K562 (cell line): ENCODE measurements around the gene ZNF586. TPM values are rescaled to one million over a fixed set of nuclear protein-coding genes. Genes with fewer than 3 reads are reported as not detected.

Experiments
- CBFA2T2 ChIP-seq: fragments of 450-650 bp; conservative IDR thresholded peaks from 2 replicates; pipeline ENCODE4 v1.6.1; 2017; ENCODE audit warnings: mild to moderate bottlenecking
- EHMT2 ChIP-seq: fragments of 450-650 bp; IDR thresholded peaks from 2 replicates; pipeline ENCODE4 v1.6.1; 2018; ENCODE audit warnings: antibody characterized with exemption
- MTA3 ChIP-seq: fragments of 450-650 bp; formaldehyde crosslinking; IDR thresholded peaks from 2 replicates; pipeline ENCODE4 v1.6.1; 2017; ENCODE audit warnings: mild to moderate bottlenecking, borderline replicate concordance
- NCOR1 ChIP-seq: fragments of 450-650 bp; IDR thresholded peaks from 2 replicates; pipeline ENCODE4 v1.6.1; 2016; ENCODE audit warnings: mild to moderate bottlenecking, moderate library complexity
- PTRF ChIP-seq: fragments of 450-650 bp; IDR thresholded peaks from 2 replicates; pipeline ENCODE4 v1.6.1; 2016; ENCODE audit warnings: mild to moderate bottlenecking, missing genetic modification characterization, missing compliant biosample characterization
- RFX5 ChIP-seq: IDR thresholded peaks from 2 replicates; pipeline ENCODE4 v1.6.1; 2011; ENCODE audit warnings: low read depth, mild to moderate bottlenecking, improper control_type of control experiment, low read length
- RREB1 ChIP-seq: fragments of 250-450 bp; sonication (Bioruptor Pico); IDR thresholded peaks from 2 replicates; pipeline ENCODE4 v1.4.0; 2020
- SNRNP70 ChIP-seq: fragments of 200-400 bp; formaldehyde crosslinking; optimal IDR thresholded peaks from 2 replicates; pipeline ENCODE3; 2017; ENCODE audit warnings: low read depth, low read length
- SRF ChIP-seq, 2 experiments: fragments of 250-450, 450-650 bp in 1 of 2; sonication (Bioruptor Pico) in 1 of 2; sonication (generic) in 1 of 2; formaldehyde crosslinking; IDR thresholded peaks; 2 replicates each; pipeline versions ENCODE4 v1.5.0 to v1.5.1; 2020 to 2022; ENCODE audit warnings: mild to moderate bottlenecking in 1 of 2, missing genetic modification reagents in 1 of 2
- TBP ChIP-seq: optimal IDR thresholded peaks from 2 replicates; pipeline ENCODE3; 2011; ENCODE audit warnings: low read depth, low read length, improper control_type of control experiment
- ZBTB26 ChIP-seq: fragments of 450-650 bp; formaldehyde crosslinking; IDR thresholded peaks from 2 replicates; pipeline ENCODE4 v1.4.0; 2022; ENCODE audit warnings: missing genetic modification characterization
- ZC3H11A ChIP-seq: IDR thresholded peaks from 2 replicates; pipeline ENCODE4 v1.6.1; 2012; ENCODE audit warnings: low read depth, low read length, improper control_type of control experiment
- ZNF217 ChIP-seq: sonication (generic); formaldehyde crosslinking; IDR thresholded peaks from 2 replicates; pipeline ENCODE4 v1.8.0; 2022; ENCODE audit warnings: mild to moderate bottlenecking, missing genetic modification reagents
- ZNF57 ChIP-seq: fragments of 450-650 bp; formaldehyde crosslinking; IDR thresholded peaks from 2 replicates; pipeline ENCODE4 v1.4.0; 2020; ENCODE audit warnings: mild to moderate bottlenecking, moderate library complexity
- ZNF830 ChIP-seq: fragments of 250-450 bp; sonication (Bioruptor Pico); IDR thresholded peaks from 2 replicates; pipeline ENCODE4 v1.5.0; 2021; ENCODE audit warnings: mild to moderate bottlenecking
- polyA plus RNA-seq, 8 experiments: library from polyadenylated mRNA; depleted of rRNA in 4 of 8; stranded (reverse) in 5 of 8; unstranded in 3 of 8; fragments of >200 nt; fragmentation: Nextera tagmentation in 2 of 8; fragmentation: Illumina TruSeq in 1 of 8; extraction: Ambion mirVana in 2 of 8; extraction: Trizol in 1 of 8; gene quantifications; 2 replicates each; pipeline versions ENCODE4 v1.2.1 to v1.2.3, GENCODE V29; 2011 to 2014; ENCODE audit warnings: inconsistent platforms in 1 of 8, missing spikeins in 1 of 8
- total RNA-seq, 7 experiments: library from RNA; depleted of rRNA in 6 of 7; stranded (reverse); fragments of >200 nt in 6 of 7; fragmentation: Illumina TruSeq in 2 of 7; extraction: Trizol in 2 of 7; gene quantifications; 2 replicates each; pipeline versions ENCODE4 v1.2.1 to v1.2.3, GENCODE V29; 2011 to 2021; ENCODE audit warnings: low replicate concordance in 1 of 7
- TF ChIP-seq, protein P1 (sequence below), 2 experiments: fragments of 450-650 bp; IDR thresholded peaks; 2 replicates each; pipeline ENCODE4 v1.6.1; 2016
- TF ChIP-seq, protein P2 (sequence below): fragments of 450-650 bp; IDR thresholded peaks from 2 replicates; pipeline ENCODE4 v1.6.1; 2016; ENCODE audit warnings: missing biosample characterization, missing genetic modification characterization
- TF ChIP-seq, protein P3 (sequence below): fragments of 250-450 bp; sonication (Bioruptor Pico); IDR thresholded peaks from 2 replicates; pipeline ENCODE4 v1.8.0; 2021; ENCODE audit warnings: moderate library complexity, mild to moderate bottlenecking, inconsistent platforms
- TF ChIP-seq, protein P4 (sequence below): sonication (generic); formaldehyde crosslinking; IDR thresholded peaks from 2 replicates; pipeline ENCODE4 v1.9.0; 2022; ENCODE audit warnings: mild to moderate bottlenecking, missing genetic modification reagents

ZNF586 gene
- total and polyA plus RNA-seq, 9 of the 15 experiments (the other 6 are each of a cell fraction or from before 2014, with no cell fraction given), result 2.5 to 12.6 (median 8.4) TPM

GRCh38 chr19:57769345-57770131 lies at the start of gene ZNF586 (continued):
- TF ChIP-seq, protein P1, sequence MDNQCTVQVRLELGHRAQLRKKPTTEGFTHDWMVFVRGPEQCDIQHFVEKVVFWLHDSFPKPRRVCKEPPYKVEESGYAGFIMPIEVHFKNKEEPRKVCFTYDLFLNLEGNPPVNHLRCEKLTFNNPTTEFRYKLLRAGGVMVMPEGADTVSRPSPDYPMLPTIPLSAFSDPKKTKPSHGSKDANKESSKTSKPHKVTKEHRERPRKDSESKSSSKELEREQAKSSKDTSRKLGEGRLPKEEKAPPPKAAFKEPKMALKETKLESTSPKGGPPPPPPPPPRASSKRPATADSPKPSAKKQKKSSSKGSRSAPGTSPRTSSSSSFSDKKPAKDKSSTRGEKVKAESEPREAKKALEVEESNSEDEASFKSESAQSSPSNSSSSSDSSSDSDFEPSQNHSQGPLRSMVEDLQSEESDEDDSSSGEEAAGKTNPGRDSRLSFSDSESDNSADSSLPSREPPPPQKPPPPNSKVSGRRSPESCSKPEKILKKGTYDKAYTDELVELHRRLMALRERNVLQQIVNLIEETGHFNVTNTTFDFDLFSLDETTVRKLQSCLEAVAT (IDR thresholded peaks at IDR 0.05), result no peak
- TF ChIP-seq CBFA2T2 (no peak), SNRNP70 (no peak), ZC3H11A (no peak), TBP (peak; percentile 20), RFX5 (no peak), ZNF830 (CRISPR knock-in tag) (no peak), NCOR1 (no peak), ZNF57 (CRISPR knock-in tag) (no peak), EHMT2 (no peak), ZNF217 (no peak), ZBTB26 (CRISPR knock-in tag) (no peak), PTRF (no peak), SRF (CRISPR knock-in tag; IDR thresholded peaks at IDR 0.05) (peak in 1 of 2 experiments; percentile 49; a peak in 1 of 4 replicates), RREB1 (CRISPR knock-in tag) (no peak), MTA3 (peak; percentile 21; the same call in 1 of the 2 replicates)
- TF ChIP-seq, protein P2, sequence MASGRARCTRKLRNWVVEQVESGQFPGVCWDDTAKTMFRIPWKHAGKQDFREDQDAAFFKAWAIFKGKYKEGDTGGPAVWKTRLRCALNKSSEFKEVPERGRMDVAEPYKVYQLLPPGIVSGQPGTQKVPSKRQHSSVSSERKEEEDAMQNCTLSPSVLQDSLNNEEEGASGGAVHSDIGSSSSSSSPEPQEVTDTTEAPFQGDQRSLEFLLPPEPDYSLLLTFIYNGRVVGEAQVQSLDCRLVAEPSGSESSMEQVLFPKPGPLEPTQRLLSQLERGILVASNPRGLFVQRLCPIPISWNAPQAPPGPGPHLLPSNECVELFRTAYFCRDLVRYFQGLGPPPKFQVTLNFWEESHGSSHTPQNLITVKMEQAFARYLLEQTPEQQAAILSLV, result no peak
- TF ChIP-seq, protein P3, sequence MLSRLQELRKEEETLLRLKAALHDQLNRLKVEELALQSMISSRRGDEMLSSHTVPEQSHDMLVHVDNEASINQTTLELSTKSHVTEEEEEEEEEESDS (CRISPR knock-in tag), result no peak
- TF ChIP-seq, protein P4, sequence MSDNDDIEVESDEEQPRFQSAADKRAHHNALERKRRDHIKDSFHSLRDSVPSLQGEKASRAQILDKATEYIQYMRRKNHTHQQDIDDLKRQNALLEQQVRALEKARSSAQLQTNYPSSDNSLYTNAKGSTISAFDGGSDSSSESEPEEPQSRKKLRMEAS (CRISPR knock-in tag), result no peak; the same call in 1 of the 2 replicates
